Fibroblast of lung (primary cell): ENCODE data around the gene GNAO1. TPM values are rescaled to one million over a fixed set of nuclear protein-coding genes. Genes with fewer than 3 reads are reported as not detected.

Experiments used
- DNase-seq, 2 donors: peaks; one replicate each; pipeline versions ENCODE4 v3.0.0 to v3.0.0-alpha.2; 2010; ENCODE audit warnings: low read depth in 2 of 2
- H2AFZ ChIP-seq: 2 replicates; pipeline ENCODE4 v1.5.1; 2012; ENCODE audit warnings: low read length, control low read depth, inconsistent platforms
- H3K27ac ChIP-seq: 2 replicates; pipeline ENCODE4 v1.5.1; 2011; ENCODE audit warnings: low read length, control low read depth; ENCODE audit not compliant: insufficient read depth
- H3K27me3 ChIP-seq: 2 replicates; pipeline ENCODE4 v1.5.1; 2011; ENCODE audit warnings: mild to moderate bottlenecking, low read length; ENCODE audit not compliant: control insufficient read depth, insufficient read depth
- H3K36me3 ChIP-seq: 2 replicates; pipeline ENCODE4 v1.5.1; 2011; ENCODE audit warnings: low read length; ENCODE audit not compliant: control insufficient read depth, insufficient read depth
- H3K4me1 ChIP-seq: 2 replicates; pipeline ENCODE4 v1.5.1; 2011; ENCODE audit warnings: low read length; ENCODE audit not compliant: control insufficient read depth, insufficient read depth; ENCODE audit errors: extremely low read depth
- H3K4me2 ChIP-seq: 2 replicates; pipeline ENCODE4 v1.5.1; 2011; ENCODE audit warnings: low read length, control low read depth; ENCODE audit not compliant: insufficient read depth; ENCODE audit errors: extremely low read depth
- H3K4me3 ChIP-seq, 4 experiments: fragments of 200-600 bp in 1 of 4; sonication (generic) in 1 of 4; replicated peaks in 1 of 4; 2 replicates each; pipeline ENCODE4 v1.5.1; 2011 to 2016; ENCODE audit warnings: low read length in 4 of 4, low read depth in 3 of 4, mild to moderate bottlenecking in 3 of 4, control low read depth in 2 of 4, inconsistent platforms in 1 of 4, mixed read lengths in 1 of 4; ENCODE audit not compliant: insufficient read depth in 1 of 4; ENCODE audit errors: control extremely low read depth in 1 of 4
- H3K79me2 ChIP-seq: 2 replicates; pipeline ENCODE4 v1.5.1; 2012; ENCODE audit warnings: mild to moderate bottlenecking, low read length, inconsistent platforms; ENCODE audit not compliant: control insufficient read depth, insufficient read depth
- H3K9ac ChIP-seq: 2 replicates; pipeline ENCODE4 v1.5.1; 2011; ENCODE audit warnings: mild to moderate bottlenecking, low read length, control low read depth; ENCODE audit not compliant: insufficient read depth
- H3K9me3 ChIP-seq: 2 replicates; pipeline ENCODE4 v1.5.1; 2012; ENCODE audit warnings: low read depth, low read length; ENCODE audit not compliant: control insufficient read depth, insufficient read depth
- H4K20me1 ChIP-seq: 2 replicates; pipeline ENCODE4 v1.5.1; 2011; ENCODE audit warnings: low read length; ENCODE audit not compliant: control insufficient read depth, insufficient read depth; ENCODE audit errors: extremely low read depth
- CTCF ChIP-seq, 2 donors: IDR thresholded peaks in 1 of 2; conservative IDR thresholded peaks in 1 of 2; 1 replicate in 1 of 2; 2 replicates in 1 of 2; pipeline ENCODE4 v1.5.1; 2011 to 2012; ENCODE audit warnings: low read length in 2 of 2, control low read depth in 1 of 2, inconsistent platforms in 1 of 2, low read depth in 1 of 2, mild to moderate bottlenecking in 1 of 2
- EZH2 ChIP-seq: IDR thresholded peaks from 2 replicates; pipeline ENCODE4 v1.5.1; 2012; ENCODE audit warnings: low read length, control low read depth, mild to moderate bottlenecking; ENCODE audit errors: missing control alignments
- polyA plus RNA-seq, 2 donors: library from polyadenylated mRNA; depleted of rRNA in 1 of 2; stranded (reverse) in 1 of 2; unstranded in 1 of 2; fragments of >200 nt; gene quantifications; 2 replicates each; pipeline ENCODE4 v1.2.1, GENCODE V29; 2011 to 2012; ENCODE audit warnings: missing spikeins in 1 of 2
- total RNA-seq: library from RNA; depleted of rRNA; stranded (reverse); fragments of >200 nt; gene quantifications from 2 replicates; pipeline ENCODE4 v1.2.1, GENCODE V29; 2014

GNAO1 gene
- total and polyA plus RNA-seq, 2 donors (not counting 1 experiment from before 2014, with no cell fraction given), result 0.14 to 0.17 TPM

- Histone ChIP-seq H2AFZ (no peak overlapping the region), H3K79me2 (no peaks in the 10 kb centered on the region), H3K9me3 (no peaks in the 10 kb centered on the region), H3K4me1 (no peaks in the 10 kb centered on the region), H3K9ac (no peak overlapping the region), H3K27me3 (peaks cover 30% of the 10 kb centered on the region), H3K4me3 (peak overlapping the region in 3 of 4 experiments; percentile 17 to 39 (median 38)), H4K20me1 (no peaks in the 10 kb centered on the region), H3K36me3 (no peaks in the 10 kb centered on the region), H3K4me2 (peak overlapping the region; percentile 59), H3K27ac (no peak overlapping the region)
- TF ChIP-seq EZH2, result peak; percentile 14
- TF ChIP-seq CTCF (conservative IDR thresholded peaks at IDR 0.05 in 1 of 2, IDR thresholded peaks at IDR 0.05 in 1 of 2; ENCODE audit: low read depth in 1 of 2, low read length in 2 of 2), result no peak
- DNase-seq, result peak; percentile 5 to 7
These were observed 573 bp upstream of the GNAO1 start for GRCh38 chr16:56190677-56191155.

DNA sequence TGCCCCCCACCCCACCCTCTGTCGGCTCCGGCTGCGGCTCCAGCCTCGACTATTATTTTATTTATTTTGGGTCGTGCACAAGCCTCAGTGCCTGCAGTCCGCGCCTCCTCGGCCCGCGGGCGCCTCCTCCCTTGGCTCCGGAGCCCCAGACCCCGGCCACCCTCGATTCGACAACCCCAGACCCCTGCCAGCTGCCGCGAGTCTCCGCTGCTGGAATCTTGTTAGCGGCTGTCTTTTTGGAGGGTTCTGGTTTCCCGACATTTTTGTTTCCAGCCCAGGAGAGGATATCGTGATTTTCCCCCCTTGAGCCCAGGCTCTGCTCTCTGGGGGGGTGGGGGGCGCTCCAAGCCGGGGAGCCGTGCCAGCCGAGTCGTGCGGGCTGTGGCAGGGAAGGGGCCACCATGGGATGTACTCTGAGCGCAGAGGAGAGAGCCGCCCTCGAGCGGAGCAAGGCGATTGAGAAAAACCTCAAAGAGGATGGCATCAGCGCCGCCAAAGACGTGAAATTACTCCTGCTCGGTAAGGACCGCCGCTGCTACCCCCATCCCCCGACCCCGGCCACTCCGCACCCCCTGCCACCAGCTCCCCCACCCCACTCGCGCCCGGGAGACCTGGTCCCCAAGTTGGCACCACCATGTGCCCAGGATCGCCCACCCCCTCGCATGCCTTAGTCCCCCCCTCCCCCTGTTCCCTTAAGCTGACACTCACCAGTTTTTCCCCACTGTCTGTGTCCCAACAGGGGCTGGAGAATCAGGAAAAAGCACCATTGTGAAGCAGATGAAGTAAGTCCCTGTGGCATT, 746 bp downstream of the GNAO1 start:
- DNase-seq, result no peak
- TF ChIP-seq CTCF (conservative IDR thresholded peaks at IDR 0.05 in 1 of 2, IDR thresholded peaks at IDR 0.05 in 1 of 2; ENCODE audit: low read depth in 1 of 2, low read length in 2 of 2), result no peak
- no peak for TF ChIP-seq EZH2
- Histone ChIP-seq H4K20me1 (no peaks in the 10 kb centered on the region), H3K27ac (no peak overlapping the region), H3K79me2 (no peaks in the 10 kb centered on the region), H3K4me1 (no peaks in the 10 kb centered on the region), H3K4me3 (peak overlapping the region in 1 of 4 experiments; percentile 56), H2AFZ (no peak overlapping the region), H3K4me2 (no peak overlapping the region), H3K9ac (no peak overlapping the region), H3K36me3 (no peaks in the 10 kb centered on the region), H3K27me3 (peaks cover 30% of the 10 kb centered on the region), H3K9me3 (no peaks in the 10 kb centered on the region)

GRCh38 chr16:56192635-56192945, 1.3 kb downstream of the GNAO1 start:
- no peaks in the 10 kb centered on the region for H3K79me2 ChIP-seq
- H3K4me2 ChIP-seq, result no peak overlapping the region
- no peak for TF ChIP-seq CTCF (conservative IDR thresholded peaks at IDR 0.05 in 1 of 2, IDR thresholded peaks at IDR 0.05 in 1 of 2; ENCODE audit: low read depth in 1 of 2, low read length in 2 of 2)
- TF ChIP-seq EZH2, result no peak
- no peak overlapping the region for H3K27ac ChIP-seq
- DNase-seq, result no peak
- no peaks in the 10 kb centered on the region for H3K36me3 ChIP-seq
- no peak overlapping the region for H3K9ac ChIP-seq
- no peaks in the 10 kb centered on the region for H4K20me1 ChIP-seq
- H3K27me3 ChIP-seq, result peaks cover 30% of the 10 kb centered on the region
- no peaks in the 10 kb centered on the region for H3K9me3 ChIP-seq
- no peaks in the 10 kb centered on the region for H3K4me1 ChIP-seq
- no peak overlapping the region for H2AFZ ChIP-seq
- no peak overlapping the region for H3K4me3 ChIP-seq
